Measurements from ENCODE around the gene GSE1.

The GSE1 gene

DNA sequence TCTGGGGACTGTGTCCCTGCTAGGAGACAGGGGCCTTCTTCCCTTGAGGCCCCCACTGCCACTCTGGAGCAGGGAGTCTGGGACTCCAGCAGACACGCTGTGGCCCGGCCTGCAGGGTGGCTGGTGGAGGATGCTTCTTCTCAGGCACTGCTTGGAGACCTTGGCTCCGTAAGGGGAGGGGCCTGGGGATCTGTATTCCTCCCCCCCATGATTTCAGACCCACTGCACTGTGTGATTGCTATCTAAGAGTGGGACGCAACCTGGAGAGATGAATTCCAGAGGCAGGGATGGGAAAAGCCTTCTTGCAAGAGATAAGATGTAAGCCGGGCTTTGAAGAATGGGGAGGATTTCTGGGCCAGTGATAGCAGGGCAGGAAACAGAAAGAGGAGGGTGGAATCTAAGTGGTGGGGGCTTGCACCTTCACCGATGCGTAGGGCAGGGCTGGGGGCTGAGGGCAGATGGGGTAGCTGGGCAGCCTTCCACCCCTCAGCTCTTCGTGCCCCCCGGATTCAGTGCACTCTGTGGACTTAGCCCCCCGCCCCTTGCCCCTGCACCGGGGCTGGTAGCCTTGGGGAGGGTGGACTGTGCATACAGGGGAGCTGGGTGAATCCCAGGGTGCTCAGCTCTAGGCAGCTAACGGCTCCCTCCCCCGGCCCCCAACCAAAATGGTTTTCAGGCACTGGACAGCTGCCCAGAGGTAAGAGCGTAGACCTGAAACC lies 5.2 kb upstream of the GSE1 start:
- DNase-seq, result no peak

GRCh38 chr16:85608515-85608885 lies 4.6 kb upstream of the GSE1 start:
- DNase-seq, result no peak

DNA sequence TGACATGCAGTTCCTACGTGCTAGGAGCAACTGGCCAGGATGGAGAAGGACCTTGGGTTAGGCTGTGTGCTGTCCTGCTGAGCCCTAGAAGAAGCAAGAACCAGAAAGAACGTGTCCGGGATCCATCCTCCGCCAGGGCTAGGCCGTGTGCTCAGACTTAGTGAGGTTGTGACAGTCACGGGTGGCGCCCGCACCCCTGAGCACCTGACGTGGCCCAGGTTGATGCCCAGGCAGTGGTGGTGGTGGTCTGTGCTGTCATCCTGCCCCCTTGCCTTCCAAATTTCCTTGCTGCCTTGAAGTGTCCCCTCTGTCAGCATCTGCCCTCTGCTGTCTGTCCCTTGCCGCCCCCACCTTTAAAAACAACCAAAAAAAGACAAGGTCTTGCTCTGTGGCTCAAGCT lies 4.2 kb upstream of the GSE1 start:
- DNase-seq, result no peak

GRCh38 chr16:85609539-85609938 lies 3.6 kb upstream of the GSE1 start:
- DNase-seq, result no peak

GRCh38 chr16:85610059-85610445 lies 3.1 kb upstream of the GSE1 start:
- DNase-seq, result no peak

DNA sequence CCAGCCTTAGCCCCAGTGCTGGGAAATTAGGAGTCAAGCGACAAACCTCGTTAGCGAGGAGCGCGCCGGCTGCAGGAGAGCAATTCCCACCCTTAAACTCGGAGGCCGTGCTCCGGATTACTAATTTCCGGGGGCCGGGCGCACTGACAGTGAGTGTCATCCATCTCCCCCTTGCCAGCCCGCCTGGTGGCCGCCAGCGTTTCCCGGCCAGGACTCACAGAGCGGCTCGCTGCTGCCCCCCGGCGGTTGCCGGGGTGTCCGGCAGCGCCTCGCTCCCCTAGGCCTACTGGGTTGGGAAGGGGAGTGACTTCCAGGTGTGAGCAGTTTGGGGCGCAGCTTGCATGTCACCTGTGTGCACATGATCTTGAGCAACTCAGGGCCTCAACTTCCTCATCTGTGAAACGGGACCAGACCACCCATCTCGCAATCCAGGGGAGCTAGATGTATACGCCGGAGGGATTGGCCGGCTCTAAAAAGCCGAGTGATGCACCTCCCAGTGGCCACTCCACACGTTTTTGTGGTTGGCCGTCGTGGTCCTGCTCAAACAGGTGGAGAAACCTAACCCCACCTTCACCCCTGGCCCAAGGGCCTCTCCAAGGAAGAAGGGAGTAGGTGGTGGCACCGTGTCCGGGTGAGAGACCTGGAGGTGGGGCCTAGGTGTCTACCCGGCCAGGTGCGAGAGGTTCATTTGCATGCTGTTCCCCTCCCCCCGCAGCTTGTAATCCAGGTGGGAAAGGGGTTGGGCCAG lies 2.5 kb upstream of the GSE1 start:
- peak; percentile 72 for DNase-seq

DNA sequence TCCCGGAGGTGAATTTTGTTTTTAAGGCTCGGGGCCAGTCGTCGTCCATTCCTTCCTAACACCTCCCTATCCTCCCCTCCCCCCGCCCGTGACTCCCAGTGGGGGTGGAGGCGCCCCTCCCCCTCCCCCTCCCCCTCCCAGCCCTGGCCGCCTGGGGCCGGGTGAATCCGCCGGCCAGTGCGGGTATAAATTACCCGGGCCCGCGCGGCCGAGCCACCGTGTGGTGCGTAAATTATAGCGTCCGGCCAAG lies 2.0 kb upstream of the GSE1 start:
- DNase-seq, result no peak

DNA sequence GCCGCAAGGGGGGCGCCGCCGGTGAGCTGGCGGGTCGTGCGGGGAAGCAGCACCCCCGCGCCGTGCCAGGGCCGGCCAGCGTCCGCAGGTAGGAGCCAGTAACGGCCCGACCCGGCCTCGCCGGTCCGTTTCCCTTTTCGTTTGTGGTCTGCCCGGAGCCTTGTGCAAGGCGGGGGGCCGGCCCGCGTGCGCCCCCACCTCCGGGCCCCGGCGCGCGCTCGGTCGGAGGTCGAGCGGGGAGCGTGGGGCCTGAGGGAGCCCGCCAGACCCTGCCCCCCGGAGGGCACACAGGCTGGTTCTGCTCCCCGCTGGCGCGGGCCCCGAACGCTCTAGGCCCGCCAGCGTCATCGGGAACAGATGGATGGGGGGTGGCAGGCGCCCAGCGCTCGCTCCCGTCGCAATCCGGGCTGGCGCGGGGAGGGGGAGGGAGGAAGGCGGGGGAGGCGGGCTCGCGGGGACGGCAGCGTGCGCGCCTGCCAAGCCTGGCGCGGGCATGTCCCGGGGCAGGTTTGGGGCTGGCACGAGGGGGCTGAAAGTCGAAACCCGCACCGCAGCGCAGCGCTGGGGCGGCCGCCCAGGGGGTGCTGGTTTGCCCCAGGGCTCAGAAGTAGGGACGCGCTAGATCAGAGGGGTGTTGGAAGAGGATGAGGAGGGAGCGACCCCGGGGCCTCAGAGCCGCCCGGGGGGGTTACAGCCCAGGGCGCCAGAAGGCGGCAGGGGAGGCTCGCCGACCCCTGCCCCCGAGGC lies 1.5 kb upstream of the GSE1 start:
- peak; percentile 72 for DNase-seq

DNA sequence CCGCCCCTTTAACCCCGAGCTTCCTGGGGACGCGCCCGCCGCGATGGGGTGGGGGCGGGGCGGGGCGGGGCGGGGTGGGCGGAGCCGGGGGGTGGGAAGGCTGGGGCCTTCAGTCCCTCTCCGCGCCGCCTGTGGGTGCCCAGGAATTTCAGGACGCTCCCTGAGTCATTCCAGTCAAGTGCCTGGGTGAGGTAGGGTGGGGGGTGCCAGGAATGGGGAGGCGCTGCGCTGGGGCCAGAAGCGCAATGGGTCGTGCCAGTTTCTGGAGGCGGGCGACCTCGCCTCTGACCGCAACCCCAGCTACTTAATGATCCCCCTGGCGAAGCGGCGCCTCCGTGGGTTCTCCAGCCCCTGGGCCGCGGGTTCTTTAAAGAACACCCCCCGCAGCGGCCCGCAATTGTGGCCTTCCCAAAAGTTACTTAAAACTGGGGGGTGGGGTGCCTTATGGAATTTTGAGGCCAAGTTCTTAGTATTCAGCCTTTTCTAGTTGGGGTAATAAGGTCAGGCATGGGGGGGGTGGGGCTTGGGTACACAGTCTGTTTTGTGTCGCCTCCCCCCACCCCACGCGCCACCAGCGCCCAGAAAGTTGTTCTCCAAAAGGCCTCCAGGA lies 826 bp upstream of the GSE1 start:
- no peak for DNase-seq

- peak; percentile 46 for DNase-seq
These were observed 649 bp downstream of the GSE1 start for GRCh38 chr16:85613604-85614337.

DNA sequence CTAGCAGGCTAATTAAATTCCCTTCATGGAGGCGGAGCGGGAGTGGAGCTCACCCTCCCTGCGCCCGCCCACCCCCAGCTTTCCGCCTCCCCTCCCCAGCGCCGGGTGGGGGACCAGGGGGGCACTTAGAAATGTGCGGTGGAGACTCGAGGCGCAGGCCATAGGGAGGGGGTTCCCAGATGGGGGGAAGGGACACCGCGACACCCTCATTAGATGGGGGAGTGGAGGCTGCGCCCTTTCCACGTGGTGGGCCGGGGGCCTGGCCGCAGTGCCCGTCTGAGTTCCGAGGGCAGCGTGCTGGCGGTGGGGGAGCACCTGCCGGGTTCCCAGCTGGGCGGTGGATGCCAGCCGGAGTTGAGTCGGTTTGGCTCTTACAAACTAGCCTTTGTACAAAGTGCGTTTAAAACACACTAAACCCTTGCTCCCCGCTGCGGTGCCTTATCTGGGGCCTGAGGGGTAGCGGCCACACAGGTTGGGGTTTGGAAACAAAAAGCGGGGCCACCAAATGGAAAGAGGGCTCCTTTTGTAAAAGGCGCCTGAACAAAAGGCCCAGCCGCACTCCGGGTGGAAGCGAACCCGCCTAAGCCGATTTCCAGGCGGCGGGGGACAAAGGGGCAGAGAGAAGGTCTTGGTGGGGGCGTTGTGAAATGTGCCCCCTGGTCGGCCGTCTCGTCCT lies 1.4 kb downstream of the GSE1 start:
- no peak for DNase-seq

DNA sequence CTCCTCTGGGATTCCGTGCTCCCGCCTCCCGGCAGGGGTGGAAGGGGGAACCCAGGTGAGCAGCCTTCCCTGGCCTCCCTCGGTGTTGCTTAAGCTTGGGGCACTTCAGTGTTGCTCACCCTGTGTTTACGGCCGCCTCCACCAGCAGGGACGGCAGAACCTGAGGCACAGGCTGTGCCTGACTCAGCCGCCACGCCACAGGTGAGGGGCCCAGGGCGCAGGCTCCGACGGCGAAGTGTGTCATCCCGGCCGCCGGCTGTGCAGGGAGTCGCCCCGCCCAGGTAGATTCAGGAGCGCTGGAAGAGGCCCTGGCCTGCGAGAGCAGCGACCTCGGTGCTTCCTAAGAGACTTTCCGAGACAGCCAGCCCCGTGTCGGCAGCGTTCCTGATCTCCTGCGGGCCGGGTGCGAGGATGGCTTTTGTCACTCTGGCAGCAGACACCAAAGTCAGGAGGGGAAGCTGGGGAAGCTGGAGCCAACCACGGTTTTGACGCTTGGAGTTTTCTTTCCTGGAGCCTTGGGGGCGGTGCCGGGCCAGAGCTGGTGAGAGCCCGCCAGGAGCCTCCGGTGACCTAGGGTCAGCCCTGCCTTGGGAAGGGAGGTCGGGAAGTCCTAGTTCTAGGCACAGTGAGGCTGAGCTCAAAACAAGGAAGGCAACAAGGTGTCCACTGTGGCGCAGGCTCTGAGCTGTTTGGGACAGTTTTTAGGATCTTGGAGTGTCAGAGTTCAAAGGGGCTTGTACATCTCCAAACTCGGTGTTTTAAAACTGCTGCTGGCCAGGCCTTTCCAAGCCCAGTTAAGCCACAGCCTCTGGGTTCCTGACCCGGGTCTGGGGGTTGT lies 2.1 kb downstream of the GSE1 start:
- no peak for DNase-seq

DNA sequence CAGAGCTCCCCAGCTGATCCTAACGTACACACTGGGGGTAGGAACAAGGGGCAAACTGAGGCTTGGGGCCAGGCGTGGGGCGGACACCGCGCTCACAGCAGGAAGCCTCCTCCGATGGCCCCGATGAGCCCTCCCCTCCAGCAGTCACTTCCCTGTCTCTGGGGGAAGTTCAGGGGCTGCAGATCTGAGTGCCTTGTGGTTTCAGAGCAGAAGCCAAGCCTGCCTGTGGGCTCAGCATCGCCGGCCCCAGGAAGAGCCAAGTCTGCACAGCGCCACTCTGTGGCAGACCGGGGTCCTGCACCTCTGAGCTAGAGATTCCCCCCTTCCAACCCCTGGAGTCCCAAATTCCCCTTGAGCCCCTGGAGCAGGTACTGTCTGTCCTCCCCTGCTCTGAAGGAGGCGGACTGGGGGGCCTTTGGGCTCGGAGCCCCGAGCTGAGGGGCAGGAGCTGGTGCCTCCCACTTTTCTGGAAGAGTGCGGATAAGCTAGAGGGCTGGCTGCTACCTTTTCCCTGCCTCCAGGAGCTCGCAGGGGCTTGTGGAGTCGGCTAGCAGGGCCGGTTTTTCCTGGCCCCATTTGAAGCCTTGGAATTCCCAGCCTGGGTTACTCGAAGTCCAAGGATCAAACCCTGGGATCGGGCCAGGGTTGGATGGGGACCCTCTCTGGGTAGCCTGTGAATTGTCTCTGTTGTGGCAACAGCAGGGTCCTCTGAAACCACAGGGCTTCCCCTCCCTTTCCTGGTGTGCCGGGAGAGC lies 2.9 kb downstream of the GSE1 start:
- DNase-seq, result peak; percentile 78

DNA sequence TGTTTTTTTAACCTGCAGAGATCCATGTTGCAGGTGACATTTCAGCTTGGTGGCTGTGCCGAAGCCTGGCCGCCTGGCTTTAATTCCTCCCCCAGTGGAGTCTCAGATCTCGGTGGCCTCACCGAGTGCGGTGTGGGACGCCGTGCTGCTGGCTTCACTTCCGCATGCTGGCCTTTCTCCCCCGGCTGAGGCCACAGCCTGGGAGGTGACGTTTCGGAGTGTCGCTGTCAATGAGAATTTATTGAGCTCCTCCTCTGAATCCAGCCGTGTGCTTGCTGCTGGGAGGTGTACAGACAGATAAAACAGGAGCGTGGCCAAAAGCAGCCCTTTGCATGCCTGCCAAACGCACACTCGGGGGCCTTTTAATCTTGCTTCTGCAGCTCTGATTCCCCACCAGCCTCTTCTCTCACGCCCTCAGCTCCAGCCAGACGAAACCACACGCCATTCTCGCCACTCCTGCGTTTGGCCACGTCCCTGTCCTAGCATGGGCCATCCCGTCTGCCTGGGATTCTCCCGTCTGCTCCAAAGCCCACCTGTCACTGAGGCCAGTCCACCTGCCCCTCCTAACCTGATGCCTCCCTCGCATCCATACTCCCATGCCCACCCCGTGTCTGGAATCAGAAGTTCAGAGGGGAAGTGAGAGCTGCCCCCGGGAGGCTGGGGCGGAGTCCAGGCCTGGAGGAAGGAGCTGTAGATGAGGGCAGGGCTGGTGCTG lies 3.6 kb downstream of the GSE1 start:
- no peak for DNase-seq

GRCh38 chr16:85617948-85618347 lies 4.8 kb downstream of the GSE1 start:
- no peak for DNase-seq

DNA sequence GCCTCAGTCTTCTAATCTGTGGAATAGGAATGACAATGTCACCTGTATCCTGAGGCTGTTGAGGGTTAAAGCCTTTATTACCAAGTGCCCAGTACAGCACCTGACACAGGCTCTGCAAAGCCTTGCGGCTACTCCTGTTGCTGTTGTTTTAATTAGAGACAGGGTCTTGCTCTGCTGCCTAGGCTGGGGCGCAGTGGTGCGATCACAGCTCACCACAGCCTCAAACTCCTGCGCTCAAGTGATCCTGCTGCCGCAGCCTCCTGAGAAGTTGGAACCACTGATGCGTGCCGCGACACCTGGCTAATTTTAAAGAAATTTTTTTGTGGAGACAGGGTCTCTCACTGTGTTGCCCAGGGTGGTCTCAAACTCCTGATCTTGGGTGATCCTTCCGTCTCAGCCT lies 5.4 kb downstream of the GSE1 start:
- no peak for DNase-seq

DNA sequence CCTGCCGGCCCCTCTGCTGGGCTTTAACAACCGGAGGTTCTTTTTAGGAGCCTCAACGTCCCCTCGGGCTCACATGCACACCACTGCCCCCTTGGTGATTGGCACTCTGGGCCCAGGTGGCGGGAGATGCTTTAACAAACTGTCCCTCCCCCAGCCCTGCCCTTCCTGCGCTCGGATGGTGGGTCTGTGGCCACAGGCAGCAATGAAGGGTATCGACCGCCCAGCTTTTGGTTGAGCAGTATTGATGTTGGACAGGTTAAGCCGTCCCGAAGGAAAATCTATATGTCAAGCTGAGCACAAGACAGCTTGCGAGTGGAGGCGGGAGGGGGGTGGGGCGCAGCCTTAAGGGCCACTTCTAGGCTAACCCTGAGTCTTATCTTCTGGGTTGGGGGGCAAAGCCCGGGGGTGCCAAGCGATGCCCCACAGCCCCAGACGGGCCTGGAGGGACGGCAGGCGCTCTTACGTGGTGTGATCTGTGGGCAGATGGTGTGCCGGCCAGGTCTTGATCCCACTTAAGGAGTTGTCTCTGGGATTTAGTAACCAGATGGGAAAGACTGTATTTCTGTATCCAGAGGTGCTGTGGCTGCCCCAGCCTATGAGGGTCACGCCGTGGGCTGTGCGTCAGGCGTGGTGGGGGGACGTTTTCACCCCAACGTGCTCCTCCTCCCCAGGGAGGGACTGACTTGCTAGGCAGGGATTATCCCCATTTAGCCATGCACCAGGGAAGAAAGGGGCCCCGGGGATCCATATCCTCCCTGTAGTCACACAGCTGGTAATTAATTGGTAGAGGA lies 6.2 kb downstream of the GSE1 start:
- no peak for DNase-seq

GRCh38 chr16:85620374-85620773 lies 7.3 kb downstream of the GSE1 start:
- DNase-seq, result no peak

- DNase-seq, result no peak
These were observed 8.7 kb downstream of the GSE1 start for GRCh38 chr16:85621698-85622428.
